ENCODE results near the gene MCTP1. TPM values are rescaled to one million over a fixed set of nuclear protein-coding genes. Genes with fewer than 3 reads are reported as not detected.

MCTP1 gene
- total RNA-seq, 4 donors from 2014 or later = 28.7 to 117 (median 48.2) TPM

DNA sequence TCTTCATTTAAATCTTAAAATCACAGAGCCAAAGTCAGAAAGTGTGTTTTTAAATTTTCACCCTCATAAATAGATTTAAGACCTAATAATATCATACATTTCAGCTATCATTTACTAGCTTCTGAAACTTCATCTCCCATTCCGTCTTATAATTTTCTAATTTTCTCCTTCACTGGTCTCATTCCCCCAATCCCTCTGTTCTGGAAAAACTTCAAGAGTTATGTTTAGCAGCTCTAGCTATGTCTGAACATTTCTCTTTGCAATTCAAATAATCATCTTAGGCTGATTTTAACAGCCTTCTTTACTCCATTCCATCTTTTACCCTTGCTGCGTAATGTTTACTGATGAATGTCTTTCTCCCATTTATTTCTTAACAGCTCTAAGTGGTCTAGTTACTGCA lies 474.0 kb downstream of the MCTP1 start:
- H3K27ac ChIP-seq = no peak overlapping the region
- H3K4me1 ChIP-seq = no peaks in the 10 kb centered on the region
- no peaks in the 10 kb centered on the region for H3K36me3 ChIP-seq
- no peaks in the 10 kb centered on the region for H3K9me3 ChIP-seq
- H3K4me3 ChIP-seq = no peak overlapping the region
- H3K27me3 ChIP-seq = no peaks in the 10 kb centered on the region
- TF ChIP-seq POLR2A (IDR thresholded peaks at IDR 0.05) (no peak), EP300 (IDR thresholded peaks at IDR 0.05) (no peak)
- TF ChIP-seq, protein P1, sequence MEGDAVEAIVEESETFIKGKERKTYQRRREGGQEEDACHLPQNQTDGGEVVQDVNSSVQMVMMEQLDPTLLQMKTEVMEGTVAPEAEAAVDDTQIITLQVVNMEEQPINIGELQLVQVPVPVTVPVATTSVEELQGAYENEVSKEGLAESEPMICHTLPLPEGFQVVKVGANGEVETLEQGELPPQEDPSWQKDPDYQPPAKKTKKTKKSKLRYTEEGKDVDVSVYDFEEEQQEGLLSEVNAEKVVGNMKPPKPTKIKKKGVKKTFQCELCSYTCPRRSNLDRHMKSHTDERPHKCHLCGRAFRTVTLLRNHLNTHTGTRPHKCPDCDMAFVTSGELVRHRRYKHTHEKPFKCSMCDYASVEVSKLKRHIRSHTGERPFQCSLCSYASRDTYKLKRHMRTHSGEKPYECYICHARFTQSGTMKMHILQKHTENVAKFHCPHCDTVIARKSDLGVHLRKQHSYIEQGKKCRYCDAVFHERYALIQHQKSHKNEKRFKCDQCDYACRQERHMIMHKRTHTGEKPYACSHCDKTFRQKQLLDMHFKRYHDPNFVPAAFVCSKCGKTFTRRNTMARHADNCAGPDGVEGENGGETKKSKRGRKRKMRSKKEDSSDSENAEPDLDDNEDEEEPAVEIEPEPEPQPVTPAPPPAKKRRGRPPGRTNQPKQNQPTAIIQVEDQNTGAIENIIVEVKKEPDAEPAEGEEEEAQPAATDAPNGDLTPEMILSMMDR (IDR thresholded peaks at IDR 0.05) = no peak
- WGBS, 2 donors = 94 to 97% methylated on average over 2 of the region's 2 CpGs
- no peak for DNase-seq (ENCODE audit: low spot score in 2 of 2)

DNA sequence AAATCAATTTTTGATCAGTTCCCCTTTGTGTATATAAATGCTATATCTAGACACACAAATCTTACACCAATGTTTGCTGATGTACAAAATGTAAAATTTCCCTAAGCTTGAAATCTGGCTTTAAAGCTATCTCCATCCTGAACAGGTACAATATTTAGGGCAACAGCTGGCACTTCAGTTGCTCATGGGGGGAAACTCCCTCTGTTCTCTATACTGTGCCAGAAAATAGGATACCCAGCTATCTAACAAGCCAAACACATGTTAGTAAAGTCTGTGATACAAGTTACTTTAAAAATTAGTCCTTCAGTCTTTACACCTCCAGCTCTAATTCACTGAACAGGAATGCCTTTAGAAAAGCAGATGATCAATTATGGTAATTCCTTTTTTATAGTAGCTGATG lies 474.6 kb downstream of the MCTP1 start:
- no peaks in the 10 kb centered on the region for H3K27me3 ChIP-seq
- H3K4me1 ChIP-seq = no peaks in the 10 kb centered on the region
- no peaks in the 10 kb centered on the region for H3K9me3 ChIP-seq
- H3K36me3 ChIP-seq = no peaks in the 10 kb centered on the region
- no peak overlapping the region for H3K27ac ChIP-seq
- DNase-seq (ENCODE audit: low spot score in 2 of 2) = no peak
- no peak overlapping the region for H3K4me3 ChIP-seq
- no peak for TF ChIP-seq POLR2A (IDR thresholded peaks at IDR 0.05)

DNA sequence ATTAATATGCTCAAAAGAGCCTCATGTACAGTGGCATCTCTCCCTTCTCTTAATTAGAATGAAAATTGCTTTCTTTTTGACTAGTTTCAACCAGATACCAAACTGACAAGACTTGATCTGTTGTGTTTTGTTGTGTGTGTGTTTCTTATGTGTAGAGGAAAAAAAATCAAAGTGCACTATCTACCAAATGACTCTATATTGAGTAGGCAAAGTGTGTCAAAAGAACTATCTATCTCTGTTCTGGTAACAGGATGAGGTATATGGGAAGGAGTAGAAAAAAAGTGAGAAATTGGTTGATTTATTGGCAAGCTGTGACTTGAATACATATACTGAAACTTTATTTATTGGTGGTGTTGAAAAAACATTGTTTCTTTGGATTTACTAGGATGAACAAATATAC lies 476.4 kb downstream of the MCTP1 start:
- H3K9me3 ChIP-seq = no peaks in the 10 kb centered on the region
- no peak for TF ChIP-seq POLR2A (IDR thresholded peaks at IDR 0.05)
- TF ChIP-seq, protein P1 (IDR thresholded peaks at IDR 0.05) = no peak
- TF ChIP-seq EP300 (IDR thresholded peaks at IDR 0.05) = no peak
- no peak overlapping the region for H3K4me3 ChIP-seq
- H3K36me3 ChIP-seq = no peaks in the 10 kb centered on the region
- no peak for DNase-seq (ENCODE audit: low spot score in 2 of 2)
- no peaks in the 10 kb centered on the region for H3K27me3 ChIP-seq
- no peak overlapping the region for H3K27ac ChIP-seq
- H3K4me1 ChIP-seq = no peaks in the 10 kb centered on the region

DNA sequence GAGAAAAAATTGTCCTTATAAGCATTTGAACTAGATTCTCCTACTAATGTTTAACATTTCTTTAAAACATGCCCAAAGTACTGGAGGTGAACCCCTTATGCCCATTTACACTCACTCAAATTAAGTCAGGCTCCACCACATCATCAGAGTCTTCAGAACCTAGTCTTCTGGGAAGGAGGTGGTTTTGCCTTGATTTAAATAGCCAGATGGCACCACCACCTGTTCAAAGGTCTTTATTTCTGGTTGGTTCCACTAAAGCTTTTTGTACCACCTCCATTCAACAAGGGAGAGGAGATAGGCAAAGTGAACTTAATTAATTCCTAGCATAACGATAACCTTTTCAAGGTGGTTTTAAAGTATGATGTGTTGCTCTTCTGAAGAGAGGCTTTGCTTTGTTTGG lies 476.9 kb downstream of the MCTP1 start:
- TF ChIP-seq, protein P1 (IDR thresholded peaks at IDR 0.05) = no peak
- no peak for TF ChIP-seq EP300 (IDR thresholded peaks at IDR 0.05)
- TF ChIP-seq POLR2A (IDR thresholded peaks at IDR 0.05) = no peak
- DNase-seq (ENCODE audit: low spot score in 2 of 2) = no peak
- no peaks in the 10 kb centered on the region for H3K36me3 ChIP-seq
- H3K9me3 ChIP-seq = no peaks in the 10 kb centered on the region
- no peak overlapping the region for H3K4me3 ChIP-seq
- WGBS, 2 donors = 91 to 96% methylated on average over 1 of the region's 1 CpG
- no peaks in the 10 kb centered on the region for H3K27me3 ChIP-seq
- H3K27ac ChIP-seq = no peak overlapping the region
- no peaks in the 10 kb centered on the region for H3K4me1 ChIP-seq

DNA sequence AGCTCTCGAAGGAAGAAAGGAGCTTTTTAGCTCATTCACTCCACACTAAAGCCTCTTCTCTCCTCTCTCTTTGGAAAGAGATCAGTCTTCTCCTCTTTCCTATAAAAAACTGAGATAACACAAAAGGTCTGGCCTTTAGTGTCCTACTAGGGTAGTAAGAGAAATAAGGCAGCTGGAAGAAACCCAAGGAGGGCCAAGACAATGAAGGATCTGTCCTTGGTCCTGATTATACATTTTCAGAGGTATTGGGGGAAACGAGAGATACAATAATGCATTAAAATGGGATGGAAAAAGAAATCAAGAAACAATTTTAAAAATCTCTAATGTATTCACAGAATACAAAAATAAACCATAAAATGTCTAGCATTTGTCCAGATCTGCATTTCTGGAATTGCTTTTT lies 482.4 kb downstream of the MCTP1 start:
- 68 to 72% methylated on average over 2 of the region's 2 CpGs for WGBS, 2 donors
- Histone ChIP-seq H3K9me3 (no peaks in the 10 kb centered on the region), H3K4me1 (no peaks in the 10 kb centered on the region), H3K4me3 (no peak overlapping the region), H3K27me3 (no peaks in the 10 kb centered on the region), H3K27ac (no peak overlapping the region), H3K36me3 (no peaks in the 10 kb centered on the region)
- DNase-seq (ENCODE audit: low spot score in 2 of 2) = no peak
- TF ChIP-seq, protein P1 (IDR thresholded peaks at IDR 0.05) = no peak
- TF ChIP-seq POLR2A (IDR thresholded peaks at IDR 0.05) (no peak), EP300 (IDR thresholded peaks at IDR 0.05) (no peak)

DNA sequence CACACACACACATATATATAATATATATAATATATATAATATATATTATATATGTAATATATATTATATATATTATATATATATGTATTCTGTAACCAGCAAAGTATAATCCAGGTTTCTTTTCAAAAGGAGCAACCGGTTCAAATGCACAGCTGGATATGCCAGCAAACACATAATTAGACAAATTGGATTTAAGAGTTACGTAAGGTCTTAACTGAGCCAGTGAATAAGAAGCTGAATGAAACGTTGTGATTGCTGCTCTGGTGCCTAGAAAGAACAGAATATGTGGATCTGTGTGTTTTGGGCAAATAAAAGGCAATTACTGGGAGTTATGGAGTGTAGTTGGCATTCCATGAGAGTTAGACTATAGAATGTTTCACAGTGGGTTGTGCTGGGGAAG lies 488.3 kb downstream of the MCTP1 start:
- 65 to 66% methylated on average over 3 of the region's 3 CpGs for WGBS, 2 donors
- H3K27me3 ChIP-seq = no peaks in the 10 kb centered on the region
- peaks cover 0 to 5% (median 0%) of the 10 kb centered on the region in 3 donors for H3K36me3 ChIP-seq
- H3K4me3 ChIP-seq = no peak overlapping the region
- DNase-seq (ENCODE audit: low spot score in 2 of 2) = no peak
- TF ChIP-seq, protein P1 (IDR thresholded peaks at IDR 0.05) = no peak
- TF ChIP-seq EP300 (IDR thresholded peaks at IDR 0.05) = no peak
- TF ChIP-seq POLR2A (IDR thresholded peaks at IDR 0.05) = no peak
- H3K27ac ChIP-seq = no peak overlapping the region
- H3K9me3 ChIP-seq = no peaks in the 10 kb centered on the region
- peaks cover 0 to 7% (median 0%) of the 10 kb centered on the region in 4 donors for H3K4me1 ChIP-seq

Measured in tibial nerve (tissue), 4 donors.